Tibial artery (tissue), 4 donors: ENCODE results near the gene RSPRY1.

Source experiments
- DNase-seq, 2 donors: peaks; one replicate each; pipeline ENCODE4 v3.0.0-alpha.2; 2019
- H3K27ac ChIP-seq, 2 donors: fragments of 200-600 bp; sonication (generic) in 1 of 2; 1 replicate in 1 of 2; 2 replicates in 1 of 2; pipeline ENCODE4 v1.5.1; 2018 to 2019; ENCODE audit warnings: mild to moderate bottlenecking in 1 of 2
- H3K27me3 ChIP-seq, 2 donors: fragments of 200-600 bp; sonication (generic) in 1 of 2; one replicate each; pipeline versions ENCODE4 v1.5.1 to v1.6.0; 2016 to 2019
- H3K36me3 ChIP-seq, 3 donors: fragments of 200-600 bp; sonication (generic) in 2 of 3; one replicate each; pipeline ENCODE4 v1.5.1; 2016 to 2019; ENCODE audit warnings: mild to moderate bottlenecking in 2 of 3
- H3K4me1 ChIP-seq, 4 donors: fragments of 200-600 bp; sonication (generic) in 2 of 4; 1 replicate in 3 of 4; 2 replicates in 1 of 4; pipeline ENCODE4 v1.5.1; 2016 to 2019
- H3K4me3 ChIP-seq, 2 donors: fragments of 200-600 bp; sonication (generic) in 1 of 2; 1 replicate in 1 of 2; 2 replicates in 1 of 2; pipeline ENCODE4 v1.5.1; 2018 to 2019; ENCODE audit warnings: mild to moderate bottlenecking in 2 of 2
- H3K9me3 ChIP-seq, 3 donors: fragments of 200-600 bp; sonication (generic) in 1 of 3; one replicate each; pipeline ENCODE4 v1.5.1; 2016 to 2019
- CTCF ChIP-seq, 2 experiments: fragments of 200-600 bp in 1 of 2; fragments of 450-650 bp in 1 of 2; IDR thresholded peaks; one replicate each; pipeline ENCODE4 v1.5.1; 2017 to 2019; ENCODE audit warnings: antibody characterized with exemption in 2 of 2, mild to moderate bottlenecking in 1 of 2, moderate library complexity in 1 of 2
- intact Hi-C: fragments of 100-400 bp; cut with DNase I; formaldehyde crosslinking; loops from one replicate; pipeline ENCODE4 v1.15.0; 2023; ENCODE audit warnings: low total_unique reads

RSPRY1 gene

DNA sequence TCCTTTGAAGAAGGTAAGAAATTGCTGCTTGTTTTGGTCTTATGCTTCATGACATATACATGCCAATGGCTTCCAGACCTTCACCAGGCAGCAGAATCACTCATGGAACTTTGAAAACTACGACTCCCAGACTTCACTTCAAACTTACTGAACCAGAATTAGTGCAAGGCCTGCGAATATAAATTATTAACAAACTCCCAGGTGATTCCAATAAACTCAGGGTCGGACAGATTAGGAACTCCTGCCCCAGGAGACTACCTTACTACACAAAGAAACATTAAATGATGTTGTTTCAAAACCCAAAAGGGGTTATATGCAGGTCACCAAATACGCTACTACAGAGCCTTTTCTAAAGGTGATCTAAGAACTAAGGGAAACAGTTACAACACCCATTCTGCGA is 20.6 kb upstream of the RSPRY1 start:
- intact Hi-C loops = loop anchor here (5.0 kb wide), 1 partner anchor 78 kb away; no protein-coding TSS in a partner anchor
- Histone ChIP-seq H3K36me3 (peaks cover 49 to 77% (median 64%) of the 10 kb centered on the region in 3 donors), H3K4me1 (no peaks in the 10 kb centered on the region), H3K27ac (no peak overlapping the region), H3K9me3 (no peaks in the 10 kb centered on the region), H3K27me3 (no peaks in the 10 kb centered on the region), H3K4me3 (no peak overlapping the region)
- TF ChIP-seq CTCF (IDR thresholded peaks at IDR 0.05) = no peak
- no peak for DNase-seq

DNA sequence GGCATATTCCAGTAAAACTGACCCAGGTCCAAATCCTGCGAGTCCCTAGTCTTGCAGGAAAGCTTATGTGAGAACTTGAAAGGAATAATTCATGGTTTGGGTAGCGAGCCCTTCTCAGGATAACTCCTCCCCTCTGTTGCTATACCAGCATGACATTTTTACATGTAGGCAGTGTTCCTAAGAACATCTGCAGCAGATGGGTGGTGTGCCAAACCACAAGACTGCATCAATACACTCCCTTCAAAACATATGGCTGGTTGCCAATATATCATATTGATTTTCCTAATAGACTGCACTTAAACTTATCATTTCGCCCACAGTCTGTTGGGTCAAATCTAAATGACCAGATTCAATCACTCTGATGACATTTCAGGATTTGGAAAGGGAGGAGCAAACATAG is 20.2 kb upstream of the RSPRY1 start:
- Histone ChIP-seq H3K36me3 (peaks cover 53 to 79% (median 67%) of the 10 kb centered on the region in 3 donors), H3K4me1 (no peaks in the 10 kb centered on the region), H3K27me3 (no peaks in the 10 kb centered on the region), H3K4me3 (no peak overlapping the region), H3K9me3 (no peaks in the 10 kb centered on the region), H3K27ac (no peak overlapping the region)
- intact Hi-C loops = loop anchor here (5.0 kb wide), 1 partner anchor 79 kb away; no protein-coding TSS in a partner anchor
- no peak for DNase-seq
- TF ChIP-seq CTCF (IDR thresholded peaks at IDR 0.05) = no peak

DNA sequence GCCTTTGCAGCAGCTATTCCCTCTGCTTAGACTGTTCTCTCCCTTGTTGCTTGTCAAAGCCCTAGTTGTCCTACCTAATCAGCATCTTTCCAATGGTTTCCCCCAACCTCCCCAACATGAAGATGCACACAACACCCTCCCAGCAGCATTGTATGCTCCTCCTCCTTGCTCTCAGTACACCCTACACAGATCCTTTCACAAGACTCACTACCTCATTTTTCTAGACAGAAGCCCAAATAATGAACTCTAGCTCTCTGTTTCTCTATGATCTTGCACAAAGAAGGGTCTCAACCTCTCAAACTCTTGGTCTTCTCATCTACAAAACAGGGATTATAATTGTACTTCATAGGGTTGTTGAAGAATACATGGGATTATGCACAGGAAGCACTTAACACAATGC is 19.7 kb upstream of the RSPRY1 start:
- no peak for TF ChIP-seq CTCF (IDR thresholded peaks at IDR 0.05)
- H3K27ac ChIP-seq = no peak overlapping the region
- H3K4me3 ChIP-seq = no peak overlapping the region
- no peaks in the 10 kb centered on the region for H3K9me3 ChIP-seq
- intact Hi-C loops = loop anchor here (5.0 kb wide), 1 partner anchor 79 kb away; no protein-coding TSS in a partner anchor
- no peak for DNase-seq
- H3K27me3 ChIP-seq = no peaks in the 10 kb centered on the region
- H3K36me3 ChIP-seq = peaks cover 59 to 82% (median 67%) of the 10 kb centered on the region in 3 donors
- H3K4me1 ChIP-seq = no peaks in the 10 kb centered on the region

- Histone ChIP-seq H3K27me3 (no peaks in the 10 kb centered on the region), H3K36me3 (peaks cover 59 to 82% (median 67%) of the 10 kb centered on the region in 3 donors), H3K27ac (no peak overlapping the region), H3K4me3 (no peak overlapping the region), H3K9me3 (no peaks in the 10 kb centered on the region), H3K4me1 (no peaks in the 10 kb centered on the region)
- no peak for DNase-seq
- intact Hi-C loops = loop anchor here (5.0 kb wide), 1 partner anchor 80 kb away; no protein-coding TSS in a partner anchor
- TF ChIP-seq CTCF (IDR thresholded peaks at IDR 0.05) = no peak
These were observed 19.2 kb upstream of the RSPRY1 start for GRCh38 chr16:57166951-57167350.

DNA sequence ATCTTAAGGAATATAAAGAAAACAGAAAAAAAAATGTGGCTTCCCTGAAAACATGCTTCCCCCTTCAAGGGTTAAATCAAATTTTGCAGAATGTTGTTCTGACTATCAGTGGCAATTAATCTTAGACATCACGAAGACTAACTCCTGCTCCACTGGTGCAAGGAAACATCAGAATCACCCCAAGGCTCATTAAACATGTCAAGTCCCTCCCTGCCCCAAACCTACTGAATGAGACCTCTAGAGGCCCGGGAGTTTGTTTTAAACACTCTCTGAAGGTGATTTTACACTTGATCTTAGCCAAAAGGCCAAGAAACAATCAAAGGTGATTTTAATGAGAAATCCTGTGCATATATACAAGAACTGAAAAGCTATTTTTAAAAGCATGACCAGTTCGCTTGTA is 18.6 kb upstream of the RSPRY1 start:
- intact Hi-C loops = loop anchor here (5.0 kb wide), 1 partner anchor 80 kb away; no protein-coding TSS in a partner anchor
- no peak overlapping the region for H3K27ac ChIP-seq

More for the DNA sequence above, 18.6 kb upstream of the RSPRY1 start:
- Histone ChIP-seq H3K36me3 (peaks cover 60 to 82% (median 68%) of the 10 kb centered on the region in 3 donors), H3K27me3 (no peaks in the 10 kb centered on the region), H3K4me1 (no peaks in the 10 kb centered on the region), H3K9me3 (no peaks in the 10 kb centered on the region), H3K4me3 (no peak overlapping the region)
- no peak for DNase-seq
- TF ChIP-seq CTCF (IDR thresholded peaks at IDR 0.05) = no peak
